ENCODE data around the gene WDSUB1.

DNA sequence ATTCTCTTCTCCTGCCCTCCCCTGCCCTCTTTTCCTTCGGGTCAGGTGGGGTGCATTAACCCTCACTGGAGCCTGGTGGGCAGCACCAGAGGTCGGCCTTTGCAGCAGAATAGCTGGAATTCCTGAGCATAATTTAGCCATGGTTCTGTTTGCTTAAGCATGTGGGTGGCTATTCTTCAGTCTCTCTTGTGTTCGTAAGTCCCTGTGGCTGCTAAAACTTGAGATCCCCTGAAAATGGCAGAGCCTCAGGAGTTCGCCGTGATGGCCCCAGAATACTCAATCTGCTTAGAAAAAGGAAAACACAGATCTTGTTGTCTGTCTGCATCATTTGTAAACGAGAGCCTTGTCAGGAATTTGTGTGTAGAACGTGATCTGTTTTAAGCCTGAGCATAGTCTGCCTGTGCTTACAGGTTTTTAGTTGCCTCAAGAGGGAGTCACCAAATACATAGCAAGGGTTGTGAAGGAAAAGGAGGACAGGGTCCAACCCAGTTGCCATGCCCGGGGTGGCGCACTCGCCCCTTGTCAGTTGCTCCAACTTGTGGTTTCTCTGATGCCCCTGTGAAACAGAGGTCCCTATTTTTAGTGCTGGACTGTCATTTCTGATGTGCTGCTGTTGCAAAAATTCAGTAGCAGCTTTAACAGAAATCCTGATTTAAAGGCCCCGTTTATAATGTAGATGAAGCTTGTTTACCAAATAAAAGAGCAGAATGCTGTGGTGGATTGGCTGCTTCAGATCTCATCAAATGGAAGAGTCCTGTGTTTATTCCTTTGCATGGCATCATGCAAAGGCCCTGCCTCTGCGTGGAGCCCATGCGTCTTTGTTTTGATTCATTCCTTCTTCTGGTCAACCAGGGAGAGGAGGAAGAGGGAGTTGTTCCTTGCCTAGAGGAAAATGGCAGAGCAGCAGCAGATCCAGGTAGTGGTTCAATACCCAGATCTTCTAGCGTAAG, 74.8 kb downstream of the WDSUB1 start:
- TF ChIP-seq CTCF (IDR thresholded peaks at IDR 0.05) (no peak), POLR2AphosphoS5 (IDR thresholded peaks at IDR 0.05; ENCODE audit: low read depth, low read length) (no peak)
